AG04450 (cell line): Measurements from ENCODE around the gene IFT52. TPM values are rescaled to one million over a fixed set of nuclear protein-coding genes. Genes with fewer than 3 reads are reported as not detected.

ENCODE experiments used
- CTCF ChIA-PET: fragments of 300-600, 350-600 bp; formaldehyde crosslinking; extraction: SDS; loops from one replicate; lab custom pipeline; 2022; ENCODE audit warnings: antibody characterized with exemption, inconsistent platforms; lab: Charles Lee
- POLR2A ChIA-PET: fragments of 350-600 bp; formaldehyde crosslinking; extraction: SDS; loops from one replicate; lab custom pipeline; 2021; ENCODE audit warnings: antibody characterized with exemption, inconsistent platforms; lab: Yijun Ruan, JAX
- DNase-seq: peaks from one replicate; pipeline ENCODE4 v3.0.0-alpha.2; 2011; ENCODE audit warnings: low read depth, low spot score
- H3K27ac ChIP-seq: one replicate; pipeline ENCODE4 v1.5.1; 2012; ENCODE audit warnings: low read depth, low read length, control low read depth
- H3K27me3 ChIP-seq: one replicate; pipeline ENCODE4 v1.6.0; 2012; ENCODE audit warnings: low read length; ENCODE audit not compliant: control insufficient read depth, insufficient read depth
- H3K4me3 ChIP-seq: 2 replicates; pipeline ENCODE4 v1.5.1; 2011; ENCODE audit warnings: mild to moderate bottlenecking, low read depth, low read length, control low read depth
- H3K9me3 ChIP-seq: 2 replicates; pipeline ENCODE4 v1.5.1; 2012; ENCODE audit warnings: low read length; ENCODE audit not compliant: control insufficient read depth, insufficient read depth
- polyA plus RNA-seq: library from polyadenylated mRNA; depleted of rRNA; stranded (reverse); fragments of >200 nt; gene quantifications from 2 replicates; pipeline ENCODE4 v1.2.3, GENCODE V29; 2011
- TF ChIP-seq, protein P1 (sequence below): IDR thresholded peaks from 2 replicates; pipeline ENCODE4 v1.5.1; 2011; ENCODE audit warnings: low read depth, low read length, control low read depth, inconsistent platforms

The IFT52 gene
- polyA plus RNA-seq, 1 experiment: 53.2 TPM

DNA sequence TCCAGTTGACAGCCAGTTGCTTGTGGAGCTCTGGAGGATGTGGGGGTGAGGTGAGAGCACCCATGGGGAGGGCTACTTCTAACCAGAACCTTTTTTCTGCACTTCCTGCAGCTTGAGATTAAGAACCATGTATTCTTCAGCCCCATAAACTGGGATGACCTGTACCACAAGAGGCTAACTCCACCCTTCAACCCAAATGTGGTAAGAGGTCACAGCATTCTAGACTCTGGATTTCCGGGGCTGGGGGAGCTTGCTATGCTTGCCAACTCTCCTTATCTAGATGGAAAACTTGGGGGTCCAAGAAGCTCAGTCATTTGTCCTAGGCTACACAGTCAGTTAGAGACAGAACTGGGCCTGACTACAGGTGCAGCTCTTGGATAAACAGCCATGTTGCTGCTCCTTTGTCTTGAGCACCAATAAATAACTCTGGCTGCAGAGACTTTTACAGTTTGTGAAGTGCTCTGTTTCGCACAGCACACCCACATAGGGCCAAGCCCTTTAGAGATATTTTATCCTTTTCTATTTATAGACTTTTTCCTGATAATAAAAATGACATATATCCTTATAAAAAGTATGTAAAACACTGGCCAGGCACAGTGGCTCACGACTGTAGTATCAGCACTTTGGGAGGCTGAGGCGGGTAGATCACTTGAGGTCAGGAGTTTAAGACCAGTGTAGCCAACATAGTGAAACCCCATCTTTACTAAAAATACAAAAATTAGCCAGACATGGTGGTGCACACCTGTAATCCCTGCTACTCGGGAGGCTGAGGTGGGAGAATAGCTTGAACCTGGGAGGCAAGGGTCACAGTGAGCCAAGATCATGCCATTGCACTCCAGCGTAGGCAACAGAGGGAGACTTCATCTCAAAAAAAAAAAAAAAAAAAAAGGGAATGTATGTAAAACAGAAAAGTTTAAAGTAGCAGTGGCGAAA is 10.6 kb upstream of the IFT52 start:
- no peak overlapping the region for H3K27ac ChIP-seq
- ChIA-PET POLR2A (no interaction called here), CTCF (interaction anchor here (1.5 kb wide), 1 partner anchor 42 kb away, joined by 3 read pairs; no protein-coding TSS in a partner anchor)
- H3K9me3 ChIP-seq: no peaks in the 10 kb centered on the region
- H3K4me3 ChIP-seq: no peak overlapping the region
- DNase-seq: no peak
- peaks cover 16% of the 10 kb centered on the region for H3K27me3 ChIP-seq
- TF ChIP-seq, protein P1, sequence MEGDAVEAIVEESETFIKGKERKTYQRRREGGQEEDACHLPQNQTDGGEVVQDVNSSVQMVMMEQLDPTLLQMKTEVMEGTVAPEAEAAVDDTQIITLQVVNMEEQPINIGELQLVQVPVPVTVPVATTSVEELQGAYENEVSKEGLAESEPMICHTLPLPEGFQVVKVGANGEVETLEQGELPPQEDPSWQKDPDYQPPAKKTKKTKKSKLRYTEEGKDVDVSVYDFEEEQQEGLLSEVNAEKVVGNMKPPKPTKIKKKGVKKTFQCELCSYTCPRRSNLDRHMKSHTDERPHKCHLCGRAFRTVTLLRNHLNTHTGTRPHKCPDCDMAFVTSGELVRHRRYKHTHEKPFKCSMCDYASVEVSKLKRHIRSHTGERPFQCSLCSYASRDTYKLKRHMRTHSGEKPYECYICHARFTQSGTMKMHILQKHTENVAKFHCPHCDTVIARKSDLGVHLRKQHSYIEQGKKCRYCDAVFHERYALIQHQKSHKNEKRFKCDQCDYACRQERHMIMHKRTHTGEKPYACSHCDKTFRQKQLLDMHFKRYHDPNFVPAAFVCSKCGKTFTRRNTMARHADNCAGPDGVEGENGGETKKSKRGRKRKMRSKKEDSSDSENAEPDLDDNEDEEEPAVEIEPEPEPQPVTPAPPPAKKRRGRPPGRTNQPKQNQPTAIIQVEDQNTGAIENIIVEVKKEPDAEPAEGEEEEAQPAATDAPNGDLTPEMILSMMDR: no peak

- POLR2A ChIA-PET: interaction anchor here (0.6 to 1.4 kb wide), 3 partner anchors 29 to 125 kb away, joined by 3 to 4 read pairs (median 3); no protein-coding TSS in a partner anchor
- no peak for DNase-seq
- Histone ChIP-seq H3K27me3 (peaks cover 14% of the 10 kb centered on the region), H3K9me3 (no peaks in the 10 kb centered on the region), H3K4me3 (no peak overlapping the region), H3K27ac (peak overlapping the region; percentile 68)
- TF ChIP-seq, protein P1: no peak
- CTCF ChIA-PET: interaction anchor here (1.5 to 4.6 kb wide), 2 partner anchors 45 to 497 kb away, joined by 3 to 35 read pairs; no protein-coding TSS in a partner anchor
These were observed 7.4 kb upstream of the IFT52 start for GRCh38 chr20:43583133-43583864.

DNA sequence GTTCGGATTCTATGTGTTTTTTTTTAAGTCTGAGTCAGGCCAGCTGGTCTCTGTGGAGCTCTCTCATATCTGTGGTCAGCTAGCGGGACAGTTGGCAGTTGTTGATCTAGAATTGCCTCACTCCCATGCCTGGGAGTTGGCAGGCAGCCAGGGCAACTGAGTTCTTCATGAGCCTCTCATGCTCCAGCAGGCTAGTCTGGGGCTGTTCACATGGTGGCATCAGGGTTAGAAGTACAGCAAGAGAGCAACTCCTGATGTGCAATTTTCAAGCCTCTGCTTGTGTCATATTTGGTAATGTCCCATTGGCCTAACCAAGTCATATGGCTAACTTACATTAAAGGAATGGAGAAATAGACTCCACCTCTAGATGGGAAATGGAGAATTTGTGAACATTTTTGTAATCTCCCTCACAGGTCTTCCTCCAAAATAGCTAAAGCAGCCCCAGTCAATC is 6.7 kb upstream of the IFT52 start:
- POLR2A ChIA-PET: interaction anchor here (0.5 to 1.4 kb wide), 5 partner anchors 12 to 127 kb away, joined by 3 to 11 read pairs (median 4); partner anchors contain the start of gene SRSF6
- Histone ChIP-seq H3K27ac (peak overlapping the region; percentile 78), H3K9me3 (no peaks in the 10 kb centered on the region), H3K4me3 (no peak overlapping the region), H3K27me3 (peaks cover 10% of the 10 kb centered on the region)
- CTCF ChIA-PET: interaction anchor here (1.5 to 4.6 kb wide), 4 partner anchors 44 to 496 kb away, joined by 3 to 35 read pairs (median 4); no protein-coding TSS in a partner anchor
- DNase-seq: peak; percentile 92
- TF ChIP-seq, protein P1: no peak

DNA sequence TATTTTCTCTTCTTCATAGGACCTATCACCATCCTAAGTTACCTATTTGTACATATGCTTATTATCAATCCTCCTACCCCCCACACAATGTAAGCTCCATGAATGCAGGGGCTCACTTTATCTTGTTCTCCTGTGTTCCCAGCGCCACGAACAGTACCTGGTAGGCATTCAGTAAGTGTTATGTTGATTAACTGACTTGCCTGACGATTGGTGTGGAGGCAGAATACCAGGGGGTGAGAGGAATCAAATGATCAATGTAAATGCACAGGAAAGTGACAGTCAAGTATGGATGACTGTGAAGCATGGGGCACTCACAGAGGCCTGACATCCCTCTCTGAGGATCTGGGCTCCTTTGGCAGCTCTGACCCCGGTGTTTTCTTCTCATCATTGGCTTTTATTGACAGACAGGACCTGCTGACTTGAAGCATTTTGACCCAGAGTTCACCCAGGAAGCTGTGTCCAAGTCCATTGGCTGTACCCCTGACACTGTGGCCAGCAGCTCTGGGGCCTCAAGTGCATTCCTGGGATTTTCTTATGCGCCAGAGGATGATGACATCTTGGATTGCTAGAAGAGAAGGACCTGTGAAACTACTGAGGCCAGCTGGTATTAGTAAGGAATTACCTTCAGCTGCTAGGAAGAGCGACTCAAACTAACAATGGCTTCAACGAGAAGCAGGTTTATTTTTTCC is 6.1 kb upstream of the IFT52 start:
- TF ChIP-seq, protein P1: no peak
- Histone ChIP-seq H3K9me3 (no peaks in the 10 kb centered on the region), H3K27ac (peak overlapping the region; percentile 78), H3K4me3 (no peak overlapping the region), H3K27me3 (peaks cover 7% of the 10 kb centered on the region)
- ChIA-PET CTCF (interaction anchor here (1.5 to 4.6 kb wide), 4 partner anchors 45 to 496 kb away, joined by 3 to 35 read pairs (median 4); no protein-coding TSS in a partner anchor), POLR2A (interaction anchor here (0.5 to 1.4 kb wide), 5 partner anchors 11 to 127 kb away, joined by 3 to 11 read pairs (median 4); partner anchors contain the start of gene SRSF6)
- peak; percentile 26 for DNase-seq
